VCaP (cell line): ENCODE measurements around the gene TRIM4.

Source experiments
- H3K27ac ChIP-seq: fragments of 450-650 bp; 2 replicates; pipeline ENCODE4 v1.5.1; 2017
- CTCF ChIP-seq: fragments of 450-650 bp; conservative IDR thresholded peaks from 2 replicates; pipeline ENCODE4 v1.5.1; 2017; ENCODE audit warnings: mild to moderate bottlenecking, moderate library complexity

The TRIM4 gene

DNA sequence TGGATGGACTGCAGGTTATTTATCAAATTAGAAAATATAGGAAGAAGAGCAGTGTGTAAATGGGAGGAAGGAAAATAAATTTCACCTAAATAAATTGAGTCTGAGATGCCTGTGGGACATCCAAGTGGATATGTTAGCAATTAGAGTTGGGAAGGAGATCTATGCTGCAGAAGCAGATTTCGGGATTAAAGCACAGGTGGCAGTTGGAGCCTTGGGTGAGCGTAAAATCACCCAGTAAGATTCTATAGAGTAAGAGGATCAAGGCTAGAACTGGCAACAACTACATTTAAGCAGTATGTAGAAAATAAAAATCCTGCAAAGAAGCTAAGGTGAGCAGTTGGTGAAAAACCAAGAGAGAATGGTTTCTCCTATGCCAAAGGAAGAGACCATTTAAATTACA, 8.4 kb downstream of the TRIM4 start:
- no peak for TF ChIP-seq CTCF
- no peak overlapping the region for H3K27ac ChIP-seq

DNA sequence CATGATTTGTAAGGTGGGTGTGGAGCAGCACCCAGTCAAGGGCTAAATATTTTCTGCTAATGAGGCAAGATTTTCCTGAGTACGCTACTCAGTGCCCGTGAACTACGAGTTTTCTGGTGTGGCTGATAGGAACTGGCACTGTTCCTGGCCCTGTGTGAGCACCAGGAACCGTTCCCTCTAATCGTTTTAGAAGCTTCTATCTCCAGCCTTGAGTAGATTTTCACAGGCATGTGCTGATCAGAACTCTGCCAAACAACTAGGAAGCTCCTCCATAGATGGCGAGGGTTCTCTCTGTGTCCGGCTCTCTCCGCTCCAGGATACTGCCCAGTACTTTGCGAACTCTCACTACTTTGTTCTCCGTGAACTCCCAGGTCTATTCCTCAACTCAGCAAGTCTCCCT, 17.7 kb downstream of the TRIM4 start:
- TF ChIP-seq CTCF: no peak
- no peak overlapping the region for H3K27ac ChIP-seq

DNA sequence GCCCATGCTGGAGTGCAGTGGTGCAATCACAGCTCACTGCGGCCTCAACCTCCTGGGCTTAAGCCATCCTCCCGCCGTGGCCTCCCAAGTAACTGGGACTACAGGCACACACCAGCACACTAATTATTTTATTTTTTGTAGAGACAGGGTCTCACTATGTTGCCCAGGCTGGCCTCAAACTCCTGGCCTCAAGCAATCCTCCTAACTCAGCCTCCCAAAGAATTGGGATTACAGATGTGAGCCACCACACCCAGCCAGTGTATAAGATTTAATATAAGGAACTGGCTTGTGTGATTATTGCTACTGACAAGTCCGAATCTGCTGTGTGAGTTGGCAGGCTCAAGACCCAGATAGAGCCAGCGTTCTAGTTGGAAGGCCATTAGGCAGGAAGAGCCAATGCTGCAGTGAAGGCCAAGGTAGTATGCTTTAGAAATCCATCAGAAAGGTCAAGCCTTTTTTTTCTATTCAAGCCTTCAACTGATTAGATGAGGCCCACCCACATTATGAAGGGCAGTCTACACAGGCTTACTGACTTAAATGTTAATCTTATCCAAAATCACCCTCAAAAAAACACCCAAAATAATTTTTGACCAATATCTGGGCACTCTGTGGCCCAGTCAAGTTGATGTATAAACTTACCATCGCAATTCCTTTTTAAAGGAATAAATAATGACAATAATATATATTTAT, 19.4 kb downstream of the TRIM4 start:
- no peak overlapping the region for H3K27ac ChIP-seq
- no peak for TF ChIP-seq CTCF

GRCh38 chr7:99898836-99899235, 20.5 kb downstream of the TRIM4 start:
- H3K27ac ChIP-seq: no peak overlapping the region
- TF ChIP-seq CTCF: no peak

GRCh38 chr7:99898023-99898357, 21.3 kb downstream of the TRIM4 start:
- TF ChIP-seq CTCF: no peak

GRCh38 chr7:99897322-99898022, 21.9 kb downstream of the TRIM4 start:
- TF ChIP-seq CTCF: no peak
- H3K27ac ChIP-seq: no peak overlapping the region

More at GRCh38 chr7:99898023-99898357, 21.3 kb downstream of the TRIM4 start:
- no peak overlapping the region for H3K27ac ChIP-seq

GRCh38 chr7:99894738-99895137, 24.6 kb downstream of the TRIM4 start:
- TF ChIP-seq CTCF: no peak
- no peak overlapping the region for H3K27ac ChIP-seq
